Endothelial cell of umbilical vein (primary cell): ENCODE results near the gene GNMT. TPM values are rescaled to one million over a fixed set of nuclear protein-coding genes. Genes with fewer than 3 reads are reported as not detected.

Experiments
- BruUV-seq: library from RNA; stranded (reverse); fragments of 400-500 nt; replicated peaks from 2 replicates; lab custom pipeline; 2021; lab: Mats Ljungman, UMichigan
- CTCF ChIA-PET: fragments of 300-600, 350-600 bp; sonication (Branson Sonifier 250); formaldehyde crosslinking; loops from one replicate; lab custom pipeline; 2021; ENCODE audit warnings: antibody characterized with exemption, inconsistent platforms; lab: Charles Lee
- POLR2A ChIA-PET: fragments of 300-600, 350-600 bp; sonication (Branson Sonifier 250); formaldehyde crosslinking; loops from one replicate; lab custom pipeline; 2021; ENCODE audit warnings: antibody characterized with exemption, inconsistent platforms; lab: Charles Lee
- DNase-seq: peaks from one replicate; pipeline ENCODE4 v3.0.0-alpha.2; 2011; ENCODE audit warnings: low read depth, low spot score
- FAIRE-seq: peaks from 2 replicates; lab custom pipeline; 2011; peaks lifted over from hg19 to GRCh38; lab: Jason Lieb, UNC
- H2AFZ ChIP-seq: 2 replicates; pipeline ENCODE4 v1.6.0; 2012; ENCODE audit warnings: low read depth, low read length, control low read depth, inconsistent platforms
- H3K27ac ChIP-seq: 2 replicates; pipeline ENCODE4 v1.5.1; 2011; ENCODE audit warnings: low read depth, mild to moderate bottlenecking, control low read depth, low read length, moderate library complexity; ENCODE audit not compliant: insufficient read depth
- H3K27me3 ChIP-seq, 2 experiments: 2 replicates each; pipeline versions ENCODE4 v1.6.0 to v1.6.1; 2011; ENCODE audit warnings: low read length in 2 of 2, mixed read lengths in 1 of 2; ENCODE audit not compliant: control insufficient read depth in 2 of 2, insufficient read depth in 2 of 2
- H3K36me3 ChIP-seq, 2 experiments: 2 replicates in 1 of 2; 3 replicates in 1 of 2; pipeline ENCODE4 v1.5.1; 2011; ENCODE audit warnings: low read length in 2 of 2, mild to moderate bottlenecking in 1 of 2, moderate library complexity in 1 of 2; ENCODE audit not compliant: control insufficient read depth in 2 of 2, insufficient read depth in 2 of 2; ENCODE audit errors: extremely low read depth in 1 of 2
- H3K4me1 ChIP-seq: 3 replicates; pipeline ENCODE4 v1.5.1; 2011; ENCODE audit warnings: mild to moderate bottlenecking, low read length; ENCODE audit not compliant: control insufficient read depth, insufficient read depth; ENCODE audit errors: extremely low read depth
- H3K4me2 ChIP-seq: 2 replicates; pipeline ENCODE4 v1.6.1; 2011; ENCODE audit warnings: low read length, control low read depth, mixed read lengths; ENCODE audit not compliant: insufficient read depth
- H3K4me3 ChIP-seq, 3 experiments: fragments of 200-600 bp in 1 of 3; sonication (generic), shearing (Covaris generic) in 1 of 3; replicated peaks in 1 of 3; 2 replicates each; pipeline ENCODE4 v1.5.1; 2011 to 2016; ENCODE audit warnings: control low read depth in 3 of 3, low read length in 3 of 3, mild to moderate bottlenecking in 2 of 3, inconsistent platforms in 1 of 3, low read depth in 1 of 3, moderate library complexity in 1 of 3; ENCODE audit not compliant: insufficient read depth in 1 of 3
- H3K79me2 ChIP-seq: 2 replicates; pipeline ENCODE4 v1.6.0; 2012; ENCODE audit warnings: low read length, inconsistent platforms; ENCODE audit not compliant: control insufficient read depth, insufficient read depth
- H3K9ac ChIP-seq: replicated peaks from 2 replicates; pipeline ENCODE3; 2011; ENCODE audit warnings: low read length, control low read depth; ENCODE audit not compliant: insufficient read depth; ENCODE audit errors: extremely low read depth
- H3K9me1 ChIP-seq: replicated peaks from 3 replicates; pipeline ENCODE4 v1.6.0; 2011; ENCODE audit warnings: mild to moderate bottlenecking, low read length; ENCODE audit not compliant: control insufficient read depth, insufficient read depth; ENCODE audit errors: extremely low read depth
- H3K9me3 ChIP-seq: replicated peaks from 2 replicates; pipeline ENCODE4 v1.5.1; 2012; ENCODE audit warnings: low read length, inconsistent platforms; ENCODE audit not compliant: control insufficient read depth, insufficient read depth
- H4K20me1 ChIP-seq: replicated peaks from 2 replicates; pipeline ENCODE3; 2011; ENCODE audit warnings: mild to moderate bottlenecking, low read length; ENCODE audit not compliant: control insufficient read depth, insufficient read depth; ENCODE audit errors: extremely low read depth
- CTCF ChIP-seq, 2 donors: IDR thresholded peaks; 1 replicate in 1 of 2; 2 replicates in 1 of 2; pipeline ENCODE4 v1.5.1; 2011; ENCODE audit warnings: low read length in 2 of 2, mild to moderate bottlenecking in 2 of 2, moderate library complexity in 2 of 2, control low read depth in 1 of 2, inconsistent platforms in 1 of 2, low read depth in 1 of 2; ENCODE audit not compliant: insufficient read depth in 1 of 2; ENCODE audit errors: extremely low read depth in 1 of 2
- EZH2 ChIP-seq: IDR thresholded peaks from 2 replicates; pipeline ENCODE4 v1.6.1; 2012; ENCODE audit warnings: borderline replicate concordance, low read depth, mild to moderate bottlenecking, moderate library complexity, low read length, inconsistent platforms; ENCODE audit not compliant: severe bottlenecking
- FOS ChIP-seq: IDR thresholded peaks from 2 replicates; pipeline ENCODE4 v1.6.1; 2011; ENCODE audit warnings: mild to moderate bottlenecking, low read length, moderate library complexity, borderline replicate concordance; ENCODE audit not compliant: insufficient read depth
- GATA2 ChIP-seq: IDR thresholded peaks from 2 replicates; pipeline ENCODE4 v1.7.0; 2011; ENCODE audit warnings: low read depth, mild to moderate bottlenecking, moderate library complexity, mixed read lengths, low read length; ENCODE audit not compliant: insufficient read length, insufficient read depth
- JUN ChIP-seq: IDR thresholded peaks from 2 replicates; pipeline ENCODE4 v1.6.1; 2011; ENCODE audit warnings: borderline replicate concordance, low read depth; ENCODE audit not compliant: insufficient read length, insufficient read depth
- MAX ChIP-seq: IDR thresholded peaks from 2 replicates; pipeline ENCODE4 v1.6.1; 2011; ENCODE audit not compliant: insufficient read depth, insufficient read length
- MYC ChIP-seq: IDR thresholded peaks from one replicate; pipeline ENCODE4 v1.6.1; 2011; ENCODE audit warnings: mild to moderate bottlenecking, low read depth, low read length
- POLR2A ChIP-seq: IDR thresholded peaks from 2 replicates; pipeline ENCODE4 v1.6.1; 2012; ENCODE audit warnings: low read depth, mild to moderate bottlenecking, control low read depth, low read length
- POLR2AphosphoS5 ChIP-seq: IDR thresholded peaks from 2 replicates; pipeline ENCODE4 v1.6.1; 2012; ENCODE audit warnings: low read depth, mild to moderate bottlenecking, control low read depth, low read length, moderate library complexity; ENCODE audit not compliant: insufficient read depth
- dilution Hi-C: fragments of 300-500 bp; cut with MboI; formaldehyde crosslinking; loops from one replicate; pipeline ENCODE4 v1.15.0; 2019; ENCODE audit warnings: low sequenced_read_pairs; ENCODE audit not compliant: extremely low pct_ligation_motif_present
- intact Hi-C: fragments of 100-400 bp; cut with micrococcal nuclease; formaldehyde crosslinking; loops from one replicate; pipeline ENCODE4 v1.10.0; 2022
- polyA plus RNA-seq, 4 experiments: library from polyadenylated mRNA; depleted of rRNA in 3 of 4; stranded (reverse) in 3 of 4; unstranded in 1 of 4; fragments of >200 nt; gene quantifications; 2 replicates each; pipeline versions ENCODE4 v1.2.1 to v1.2.3, GENCODE V29; 2011 to 2012; ENCODE audit warnings: missing spikeins in 1 of 4
- total RNA-seq: library from RNA; stranded (reverse); gene quantifications from 2 replicates; pipeline ENCODE4 v1.2.3, GENCODE V29; 2021

GNMT gene
- total and polyA plus RNA-seq, 2 donors (not counting 3 experiments of a cell fraction or from before 2014, with no cell fraction given): 0.41 to 1.2 TPM

GRCh38 chr6:42932412-42932811, 28.1 kb upstream of the GNMT start:
- Histone ChIP-seq H3K27ac (no peak overlapping the region), H3K9me1 (no peaks in the 10 kb centered on the region), H3K9ac (no peak overlapping the region), H3K36me3 (peaks cover 2 to 17% of the 10 kb centered on the region in 2 experiments), H4K20me1 (no peaks in the 10 kb centered on the region), H3K27me3 (no peaks in the 10 kb centered on the region), H2AFZ (no peak overlapping the region), H3K9me3 (no peaks in the 10 kb centered on the region), H3K4me3 (no peak overlapping the region), H3K4me1 (peaks cover 26% of the 10 kb centered on the region), H3K79me2 (peaks cover 35% of the 10 kb centered on the region), H3K4me2 (no peak overlapping the region)
- DNase-seq (no peak), FAIRE-seq (no peak)
- no TSS peak for BruUV-seq
- POLR2A ChIA-PET: no interaction called here
- CTCF ChIA-PET: no interaction called here
- intact Hi-C loops (no loop called here), dilution Hi-C loops (no loop called here)
- TF ChIP-seq MYC (no peak), GATA2 (no peak), JUN (no peak), MAX (no peak), EZH2 (no peak), CTCF (IDR thresholded peaks at IDR 0.05; ENCODE audit: extremely low read depth in 1 of 2, insufficient read depth in 1 of 2, low read depth in 1 of 2, low read length in 2 of 2) (no peak), FOS (no peak), POLR2A (no peak), POLR2AphosphoS5 (no peak)
